Measurements from ENCODE around the gene SLC4A5.
"Not testable (repeated sequence)": the region's sequence is repeated elsewhere in the genome, so short reads cannot be mapped to it uniquely, and the experiment has no call there.

DNA sequence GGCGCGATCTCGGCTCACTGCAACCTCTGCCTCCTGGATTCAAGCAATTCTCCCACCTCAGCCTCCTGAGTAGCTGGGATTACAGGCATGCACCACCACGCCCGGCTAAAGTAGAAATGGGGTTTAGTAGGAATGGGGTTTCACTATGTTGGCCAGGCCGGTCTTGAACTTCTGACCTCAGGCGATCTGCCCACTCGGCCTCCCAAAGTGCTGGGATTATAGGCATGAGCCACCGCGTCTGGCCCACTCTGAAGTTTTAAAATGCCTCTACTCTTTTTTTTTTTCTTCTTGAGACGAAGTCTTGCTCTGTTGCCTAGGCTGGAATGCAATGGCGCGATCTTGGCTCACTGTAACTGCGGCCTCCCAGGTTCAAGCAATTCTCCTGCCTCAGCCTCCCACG, 156.5 kb downstream of the SLC4A5 start:
- TF ChIP-seq SUZ12, ZNF384, TARDBP (IDR thresholded peaks at IDR 0.05): not testable (repeated sequence)
